ENCODE measurements around the gene IQCE. TPM values are rescaled to one million over a fixed set of nuclear protein-coding genes. Genes with fewer than 3 reads are reported as not detected.

IQCE gene
- total and polyA plus RNA-seq, 2 donors = 8.9 to 9.3 TPM

DNA sequence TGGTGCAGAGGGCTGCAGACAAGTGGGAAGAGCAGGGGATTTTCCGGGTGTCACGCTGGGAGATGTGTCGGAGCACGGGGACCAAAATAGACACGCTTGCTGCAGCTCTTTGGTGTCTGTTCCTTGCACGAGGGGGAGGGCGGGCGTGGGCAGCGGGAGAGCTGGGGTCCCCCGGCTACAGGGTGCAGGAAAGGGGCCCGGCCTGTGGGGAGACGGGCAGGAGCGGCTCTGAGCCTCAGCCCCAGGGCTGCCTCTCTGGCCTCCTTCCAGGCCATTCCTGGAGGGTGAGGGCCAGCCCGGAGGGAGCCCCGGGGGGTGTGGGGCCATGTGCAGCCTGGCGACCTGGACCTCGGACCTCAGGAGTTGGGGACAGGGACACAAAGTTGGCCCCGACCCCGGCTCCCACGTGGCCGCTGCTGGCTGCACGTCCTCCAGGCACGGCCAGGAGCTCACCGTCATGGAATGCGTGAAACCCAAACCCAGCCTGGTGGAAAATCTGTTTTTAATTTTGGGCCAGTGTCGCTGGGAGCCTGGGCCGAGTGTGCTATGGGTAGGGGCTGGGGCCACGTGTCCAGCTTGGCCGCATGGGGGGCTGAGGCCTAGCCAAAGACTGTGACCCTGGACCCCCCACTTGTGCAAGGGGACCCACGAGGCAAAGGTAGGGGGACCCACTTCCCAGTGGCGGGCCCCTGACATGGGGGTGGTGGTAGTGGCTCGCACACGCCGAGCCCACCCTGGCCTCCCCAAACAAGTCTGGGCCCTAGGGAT lies 79.6 kb downstream of the IQCE start:
- 43% methylated on average over 34 of the region's 34 CpGs for WGBS
- Histone ChIP-seq H3K27ac (ENCODE audit: low read depth) (no peak overlapping the region), H3K4me3 (ENCODE audit: low read depth, low read length) (no peak overlapping the region), H3K36me3 (ENCODE audit: insufficient read depth) (no peaks in the 10 kb centered on the region), H3K4me1 (ENCODE audit: insufficient read depth) (no peaks in the 10 kb centered on the region)
- no peak for DNase-seq (ENCODE audit: extremely low spot score)

DNA sequence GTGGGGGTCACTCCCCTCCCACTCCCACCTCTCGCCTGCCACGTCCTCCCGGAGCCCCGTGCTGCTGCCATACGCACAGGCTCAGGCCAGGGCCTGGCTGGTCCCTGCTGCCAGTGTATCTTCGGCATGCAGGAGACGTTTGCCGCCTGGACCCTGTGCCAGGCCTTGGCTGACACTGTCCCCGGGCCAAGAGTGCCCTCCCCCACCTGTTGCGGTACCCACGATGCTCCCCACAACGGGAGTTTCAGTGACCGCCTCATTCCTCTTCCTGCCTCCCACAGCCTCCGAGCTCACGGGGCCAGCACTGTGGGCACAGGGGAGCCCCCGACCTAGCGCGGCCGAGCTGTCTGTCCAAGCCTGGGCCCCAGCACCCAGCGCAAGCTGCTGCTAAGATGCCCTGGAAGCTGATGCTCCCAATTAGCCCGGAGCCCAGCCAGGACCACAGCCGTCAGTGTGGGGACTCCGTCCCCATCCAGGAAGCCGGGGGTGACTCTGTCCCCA lies 80.5 kb downstream of the IQCE start:
- Histone ChIP-seq H3K27ac (ENCODE audit: low read depth) (no peak overlapping the region), H3K4me1 (ENCODE audit: insufficient read depth) (no peaks in the 10 kb centered on the region), H3K4me3 (ENCODE audit: low read depth, low read length) (no peak overlapping the region), H3K36me3 (ENCODE audit: insufficient read depth) (no peaks in the 10 kb centered on the region)
- no peak for DNase-seq (ENCODE audit: extremely low spot score)
- 84% methylated on average over 24 of the region's 24 CpGs for WGBS

DNA sequence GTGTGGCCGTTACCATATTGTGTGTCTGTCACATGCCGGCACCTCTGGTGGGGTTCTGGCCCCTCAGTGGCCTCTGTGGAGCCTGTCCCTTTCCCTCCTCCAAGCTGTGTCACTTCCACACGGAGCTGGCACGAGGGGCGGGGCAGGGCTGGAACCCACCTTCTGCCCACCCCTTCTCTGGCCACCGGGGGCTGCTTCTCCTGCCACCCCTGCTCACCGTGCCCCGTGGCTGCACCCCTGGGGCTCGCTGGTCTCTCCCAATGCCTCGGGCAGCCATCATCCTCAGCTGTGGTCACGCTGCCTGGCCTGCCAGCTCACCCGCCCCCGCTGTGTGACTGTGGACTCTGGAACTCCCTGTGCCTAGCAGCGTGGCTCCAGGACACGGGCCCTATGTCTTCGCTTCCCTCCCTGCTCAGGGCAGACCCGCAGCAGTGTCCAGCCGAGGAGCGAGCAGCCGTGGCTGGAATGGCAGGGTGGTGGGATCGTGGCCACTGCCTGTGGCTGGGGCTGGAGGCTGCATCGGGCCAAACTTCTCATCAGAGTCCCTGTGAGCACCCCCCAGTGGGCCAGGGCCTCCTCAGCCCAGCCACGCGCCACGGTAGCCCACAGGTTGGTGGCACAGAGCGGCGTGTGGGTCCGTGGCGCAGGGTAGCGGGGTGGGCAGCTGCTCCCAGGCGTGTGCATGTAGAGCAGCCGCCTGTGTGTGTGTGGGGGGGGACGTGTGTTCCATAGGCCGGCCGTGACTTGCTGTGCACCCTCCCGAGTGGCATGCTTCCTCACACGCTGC lies 81.1 kb downstream of the IQCE start:
- H3K27ac ChIP-seq (ENCODE audit: low read depth) = no peak overlapping the region
- no peak overlapping the region for H3K4me3 ChIP-seq (ENCODE audit: low read depth, low read length)
- WGBS = 89% methylated on average over 37 of the region's 37 CpGs
- H3K36me3 ChIP-seq (ENCODE audit: insufficient read depth) = no peaks in the 10 kb centered on the region
- H3K4me1 ChIP-seq (ENCODE audit: insufficient read depth) = no peaks in the 10 kb centered on the region
- DNase-seq (ENCODE audit: extremely low spot score) = no peak

DNA sequence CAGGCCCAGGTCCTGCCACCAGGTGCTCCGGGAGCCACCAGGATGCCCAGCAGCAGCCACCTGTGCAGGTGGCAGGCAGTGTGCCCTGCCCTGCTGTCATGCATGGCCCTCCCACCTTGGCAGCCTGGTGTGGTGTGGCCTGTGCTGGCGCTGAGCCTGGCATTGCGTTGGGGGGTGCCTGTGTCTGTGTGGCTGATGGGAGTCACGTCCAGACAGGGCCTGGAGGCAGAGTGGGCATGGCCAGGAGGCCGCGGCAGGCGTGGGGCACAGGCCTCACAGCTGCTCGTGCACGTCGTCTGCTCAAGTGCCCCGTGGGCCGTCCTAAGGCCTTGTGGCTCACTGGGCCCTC lies 81.7 kb downstream of the IQCE start:
- Histone ChIP-seq H3K4me1 (ENCODE audit: insufficient read depth) (no peaks in the 10 kb centered on the region), H3K4me3 (ENCODE audit: low read depth, low read length) (no peak overlapping the region), H3K27ac (ENCODE audit: low read depth) (no peak overlapping the region), H3K36me3 (ENCODE audit: insufficient read depth) (no peaks in the 10 kb centered on the region)
- WGBS = 75% methylated on average over 12 of the region's 12 CpGs
- DNase-seq (ENCODE audit: extremely low spot score) = no peak

DNA sequence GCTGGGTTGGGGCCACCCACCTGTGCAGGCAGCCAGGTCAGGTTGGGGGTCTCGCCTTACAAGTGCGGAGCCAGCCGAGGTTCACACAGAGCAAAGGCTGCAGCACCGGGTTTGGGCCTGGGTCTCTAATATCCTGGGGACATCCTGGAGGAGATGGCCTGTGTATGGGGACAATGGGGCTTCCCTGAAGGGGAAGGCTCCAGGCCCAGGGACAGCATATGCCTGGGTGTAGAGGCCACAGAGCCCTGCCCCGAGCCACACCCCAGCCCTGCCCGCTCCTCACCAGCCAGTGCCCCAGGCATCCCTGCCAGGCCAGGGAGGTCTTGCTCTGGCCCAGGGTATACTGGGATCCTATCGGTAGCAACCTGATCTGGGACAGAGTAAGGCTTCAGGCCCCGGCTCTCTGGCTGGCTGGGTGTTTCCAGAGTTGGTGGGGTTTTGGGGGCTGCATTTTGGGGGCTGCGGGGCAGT lies 82.1 kb downstream of the IQCE start:
- H3K36me3 ChIP-seq (ENCODE audit: insufficient read depth) = no peaks in the 10 kb centered on the region
- H3K27ac ChIP-seq (ENCODE audit: low read depth) = no peak overlapping the region
- WGBS = 76% methylated on average over 9 of the region's 9 CpGs
- no peaks in the 10 kb centered on the region for H3K4me1 ChIP-seq (ENCODE audit: insufficient read depth)
- DNase-seq (ENCODE audit: extremely low spot score) = no peak
- H3K4me3 ChIP-seq (ENCODE audit: low read depth, low read length) = no peak overlapping the region

DNA sequence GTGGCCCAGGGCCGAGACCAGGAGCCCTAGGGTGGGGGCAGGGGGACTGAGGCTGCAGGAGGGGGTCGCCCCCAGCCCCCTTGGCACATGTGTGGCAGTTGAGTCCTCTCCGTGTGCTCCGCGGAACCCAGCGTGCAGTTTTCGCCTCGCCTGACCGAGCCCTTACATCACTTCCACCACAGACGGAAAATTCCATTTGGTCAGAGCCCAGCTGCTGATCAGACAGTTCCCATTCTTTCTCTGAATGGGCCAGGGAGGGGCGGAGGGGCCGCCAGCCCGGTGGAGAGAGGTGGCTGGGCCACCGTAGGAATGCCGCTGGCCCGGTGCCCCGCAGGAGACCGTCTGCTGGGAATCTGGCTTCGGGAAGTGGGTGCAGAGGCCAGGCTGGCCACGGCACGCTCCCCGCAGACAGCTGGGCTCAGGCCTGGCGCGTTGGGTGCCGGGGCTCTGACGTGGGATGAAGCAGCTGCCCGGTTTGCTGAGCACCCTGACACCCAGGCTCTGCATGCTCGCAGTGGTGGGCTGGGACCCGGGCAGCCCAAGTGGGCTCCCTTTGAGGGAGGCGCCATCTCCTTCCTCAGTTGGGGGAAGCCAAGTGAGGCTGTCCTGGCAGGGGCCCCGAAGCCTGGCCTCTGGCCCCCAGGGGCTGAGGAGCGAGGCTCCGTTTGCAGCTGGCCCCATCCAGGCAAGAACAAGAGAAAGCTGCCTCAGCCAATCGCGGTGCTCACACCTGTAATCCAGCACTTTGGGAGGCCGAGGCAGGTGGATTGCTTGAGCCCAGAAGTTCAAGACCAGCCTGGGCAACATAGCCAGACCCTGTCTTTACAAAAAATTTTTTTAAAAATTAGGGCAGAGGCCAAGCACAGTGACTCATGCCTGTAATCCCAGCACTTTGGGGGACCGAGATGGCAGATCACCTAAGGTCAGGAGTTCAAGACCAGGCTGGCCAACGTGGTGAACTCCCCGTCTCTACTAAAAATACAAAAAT lies 82.9 kb downstream of the IQCE start:
- DNase-seq (ENCODE audit: extremely low spot score) = peak; percentile 62
- Histone ChIP-seq H3K4me1 (ENCODE audit: insufficient read depth) (no peaks in the 10 kb centered on the region), H3K27ac (ENCODE audit: low read depth) (no peak overlapping the region), H3K4me3 (ENCODE audit: low read depth, low read length) (no peak overlapping the region), H3K36me3 (ENCODE audit: insufficient read depth) (no peaks in the 10 kb centered on the region)
- WGBS = 26% methylated on average over 39 of the region's 39 CpGs

DNA sequence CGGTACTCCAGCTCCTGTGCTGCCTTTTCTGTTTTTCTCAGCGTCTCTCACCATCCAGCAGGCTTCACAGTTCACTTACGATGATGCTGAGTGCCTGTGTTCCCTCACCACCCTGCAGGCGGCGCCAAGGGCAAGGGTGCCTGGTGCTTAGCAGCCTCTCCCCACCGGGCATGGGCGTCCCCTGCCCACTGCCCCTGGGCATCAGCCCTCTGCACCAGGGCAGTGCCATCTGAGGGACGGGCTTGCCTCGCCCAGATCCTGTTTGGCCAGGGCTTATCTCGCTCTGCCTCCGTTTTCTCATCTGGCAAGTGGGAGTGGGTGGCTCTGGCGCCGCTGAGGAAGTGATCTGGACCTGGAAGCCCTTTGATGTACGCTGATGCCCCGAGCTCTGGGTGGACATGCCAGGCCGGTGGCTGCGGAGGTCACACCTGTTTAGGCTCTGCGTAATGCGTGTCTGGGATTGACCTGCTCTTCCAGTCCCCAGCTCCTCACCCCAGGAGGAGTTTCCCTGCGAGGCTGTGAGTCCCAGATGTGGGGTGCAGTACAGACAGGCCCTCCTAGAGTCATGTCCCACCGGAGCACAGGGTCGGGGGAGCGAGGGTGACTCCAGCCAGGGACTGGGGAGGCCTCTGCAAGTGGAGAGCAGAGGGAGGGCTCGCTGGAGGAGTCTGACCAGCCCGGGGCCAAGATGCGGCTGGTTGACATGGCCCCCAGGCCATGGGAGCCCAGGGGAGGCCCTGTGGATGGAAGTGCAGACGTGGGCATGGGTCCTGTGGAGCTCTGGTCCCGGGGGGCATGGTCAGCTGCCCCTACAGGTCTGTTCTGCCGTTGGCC lies 84.8 kb downstream of the IQCE start:
- H3K4me1 ChIP-seq (ENCODE audit: insufficient read depth) = no peaks in the 10 kb centered on the region
- no peaks in the 10 kb centered on the region for H3K36me3 ChIP-seq (ENCODE audit: insufficient read depth)
- DNase-seq (ENCODE audit: extremely low spot score) = no peak
- H3K27ac ChIP-seq (ENCODE audit: low read depth) = no peak overlapping the region
- 86% methylated on average over 29 of the region's 29 CpGs for WGBS
- H3K4me3 ChIP-seq (ENCODE audit: low read depth, low read length) = no peak overlapping the region

DNA sequence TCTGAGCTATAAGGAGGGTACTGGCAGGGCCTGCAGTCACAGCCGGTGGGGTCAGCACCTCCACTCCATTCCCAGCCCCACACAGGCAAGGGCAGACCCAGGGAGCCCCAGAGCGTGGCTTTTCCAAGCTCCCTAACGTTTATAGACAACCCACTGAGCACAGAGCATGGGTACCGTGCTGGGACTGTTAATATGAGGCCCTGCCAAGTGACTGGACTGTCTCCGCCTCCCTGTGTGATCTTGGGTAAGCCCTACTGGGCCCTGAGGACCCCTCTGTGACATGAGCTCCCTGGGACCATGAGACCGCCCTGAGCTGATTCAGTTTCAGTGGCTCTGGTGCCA lies 85.4 kb downstream of the IQCE start:
- no peak overlapping the region for H3K4me3 ChIP-seq (ENCODE audit: low read depth, low read length)
- H3K27ac ChIP-seq (ENCODE audit: low read depth) = no peak overlapping the region
- WGBS = 80% methylated on average over 6 of the region's 6 CpGs
- no peaks in the 10 kb centered on the region for H3K4me1 ChIP-seq (ENCODE audit: insufficient read depth)
- no peak for DNase-seq (ENCODE audit: extremely low spot score)
- no peaks in the 10 kb centered on the region for H3K36me3 ChIP-seq (ENCODE audit: insufficient read depth)

DNA sequence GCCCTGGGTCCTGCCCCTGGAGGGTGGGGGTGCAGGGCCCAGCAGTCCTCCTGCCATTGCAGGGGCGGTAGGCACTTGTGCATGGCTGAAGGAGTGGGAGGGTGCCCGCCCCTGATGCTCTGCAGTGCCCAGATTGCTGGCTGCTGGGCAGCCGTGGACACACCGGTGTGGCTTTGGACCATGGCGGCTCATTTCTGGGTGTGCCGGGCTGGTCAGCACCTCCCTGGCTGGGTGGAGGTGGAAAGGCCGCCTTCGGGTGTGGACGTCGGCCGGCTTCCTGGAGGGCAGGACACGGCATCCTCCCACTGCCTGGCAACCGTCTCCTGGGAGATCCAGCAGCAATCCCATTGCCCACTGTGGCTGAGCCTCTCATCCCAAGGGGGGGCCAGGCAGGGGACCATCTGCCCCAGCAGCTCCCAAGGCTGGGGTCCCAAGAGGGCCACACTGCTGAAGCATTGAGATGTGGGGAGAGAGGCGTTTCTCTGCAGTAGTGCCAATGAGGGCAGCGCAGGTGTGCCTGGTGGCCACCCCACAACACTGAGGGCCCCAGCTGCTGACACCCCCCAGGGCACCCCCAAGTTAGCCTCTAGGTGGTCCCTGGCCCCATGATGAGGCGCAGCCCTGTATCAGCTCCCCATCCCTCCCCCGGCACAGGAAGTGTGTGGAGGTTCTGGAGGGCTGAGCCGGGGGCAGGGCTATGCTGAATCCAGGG lies 85.9 kb downstream of the IQCE start:
- Histone ChIP-seq H3K4me1 (ENCODE audit: insufficient read depth) (no peaks in the 10 kb centered on the region), H3K27ac (ENCODE audit: low read depth) (no peak overlapping the region), H3K4me3 (ENCODE audit: low read depth, low read length) (no peak overlapping the region), H3K36me3 (ENCODE audit: insufficient read depth) (no peaks in the 10 kb centered on the region)
- WGBS = 73% methylated on average over 18 of the region's 18 CpGs
- no peak for DNase-seq (ENCODE audit: extremely low spot score)

DNA sequence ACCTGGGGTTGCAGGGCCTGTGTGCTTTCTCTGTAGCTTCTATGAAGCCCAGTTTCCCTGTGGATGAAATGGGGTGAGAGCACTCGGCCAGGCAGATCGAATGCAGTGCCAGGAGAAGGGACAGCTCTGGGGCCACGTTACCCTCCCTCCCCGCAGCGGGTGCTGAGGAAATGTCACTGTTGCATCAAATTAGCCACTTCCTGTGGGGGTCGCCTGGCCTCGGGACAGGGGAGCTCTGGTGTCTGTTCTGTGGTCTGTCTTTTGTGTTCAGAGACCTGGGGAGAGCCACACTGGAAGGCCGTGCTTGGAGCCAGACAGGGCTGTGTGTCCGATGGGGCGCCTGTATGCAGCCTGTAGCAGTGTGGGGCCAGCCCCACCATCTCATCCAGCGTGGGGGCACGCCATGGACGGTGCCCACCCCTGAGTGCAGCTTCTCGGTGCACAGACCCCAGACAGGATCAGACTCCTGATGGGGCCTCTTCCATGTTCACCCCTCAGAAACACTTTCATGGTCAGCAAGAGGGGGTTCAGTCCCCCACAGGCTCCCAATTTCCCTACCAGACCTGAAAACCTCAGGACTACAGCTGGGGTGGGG lies 86.6 kb downstream of the IQCE start:
- Histone ChIP-seq H3K36me3 (ENCODE audit: insufficient read depth) (no peaks in the 10 kb centered on the region), H3K4me1 (ENCODE audit: insufficient read depth) (no peaks in the 10 kb centered on the region), H3K27ac (ENCODE audit: low read depth) (no peak overlapping the region), H3K4me3 (ENCODE audit: low read depth, low read length) (no peak overlapping the region)
- 71% methylated on average over 14 of the region's 14 CpGs for WGBS
- DNase-seq (ENCODE audit: extremely low spot score) = no peak

DNA sequence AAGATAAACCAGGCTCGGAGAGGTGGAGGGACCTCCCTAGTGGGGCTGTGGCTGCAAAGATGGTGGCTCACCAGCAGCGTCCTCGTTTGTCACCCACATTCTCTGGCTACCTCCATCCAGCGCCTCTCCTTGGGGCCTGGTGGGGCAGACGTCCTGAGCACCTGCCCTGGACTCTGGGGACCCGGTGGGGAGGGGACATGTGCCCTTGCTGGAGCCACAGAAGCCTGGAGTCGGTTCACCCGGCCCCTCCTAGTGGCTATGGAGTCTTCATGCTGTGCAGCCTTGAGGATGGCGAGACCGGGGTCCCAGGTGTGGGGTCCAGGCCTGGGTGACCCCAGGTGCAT lies 87.5 kb downstream of the IQCE start:
- Histone ChIP-seq H3K4me3 (ENCODE audit: low read depth, low read length) (no peak overlapping the region), H3K4me1 (ENCODE audit: insufficient read depth) (no peaks in the 10 kb centered on the region), H3K36me3 (ENCODE audit: insufficient read depth) (no peaks in the 10 kb centered on the region), H3K27ac (ENCODE audit: low read depth) (no peak overlapping the region)
- no peak for DNase-seq (ENCODE audit: extremely low spot score)
- WGBS = 80% methylated on average over 10 of the region's 10 CpGs
